WTC11 (cell line): ENCODE measurements around the gene SORCS2.

Experiments used
- GABPB1 ChIP-seq: sonication (generic); formaldehyde crosslinking; IDR thresholded peaks from 2 replicates; pipeline ENCODE4 v1.8.1; 2023; ENCODE audit warnings: mild to moderate bottlenecking, missing genetic modification reagents
- JUN ChIP-seq: sonication (generic); formaldehyde crosslinking; IDR thresholded peaks from 2 replicates; pipeline ENCODE4 v1.8.0; 2023; ENCODE audit warnings: mild to moderate bottlenecking, missing genetic modification reagents
- TCF7 ChIP-seq: sonication (generic); formaldehyde crosslinking; IDR thresholded peaks from 2 replicates; pipeline ENCODE4 v1.8.0; 2022; ENCODE audit warnings: mild to moderate bottlenecking, low read depth, missing genetic modification reagents, moderate library complexity
- TF ChIP-seq, protein P1 (sequence below): sonication (generic); formaldehyde crosslinking; IDR thresholded peaks from 2 replicates; pipeline ENCODE4 v1.8.1; 2022; ENCODE audit warnings: low read depth, mild to moderate bottlenecking, moderate library complexity, missing genetic modification reagents, borderline replicate concordance
- TF ChIP-seq, protein P2 (sequence below): fragments of 200-600 bp; IDR thresholded peaks from 2 replicates; pipeline ENCODE4 v1.8.0; 2022; ENCODE audit warnings: antibody characterized with exemption
- TF ChIP-seq, protein P3 (sequence below): sonication (generic); formaldehyde crosslinking; IDR thresholded peaks from 2 replicates; pipeline ENCODE4 v1.8.1; 2023; ENCODE audit warnings: mild to moderate bottlenecking, missing genetic modification reagents
- TF ChIP-seq, protein P4 (sequence below): sonication (generic); formaldehyde crosslinking; conservative IDR thresholded peaks from 2 replicates; pipeline ENCODE4 v1.8.1; 2022; ENCODE audit warnings: mild to moderate bottlenecking, missing genetic modification reagents
- TF ChIP-seq, protein P5 (sequence below): sonication (generic); formaldehyde crosslinking; IDR thresholded peaks from 2 replicates; pipeline ENCODE4 v1.8.1; 2022; ENCODE audit warnings: low read depth, missing genetic modification reagents, borderline replicate concordance

DNA sequence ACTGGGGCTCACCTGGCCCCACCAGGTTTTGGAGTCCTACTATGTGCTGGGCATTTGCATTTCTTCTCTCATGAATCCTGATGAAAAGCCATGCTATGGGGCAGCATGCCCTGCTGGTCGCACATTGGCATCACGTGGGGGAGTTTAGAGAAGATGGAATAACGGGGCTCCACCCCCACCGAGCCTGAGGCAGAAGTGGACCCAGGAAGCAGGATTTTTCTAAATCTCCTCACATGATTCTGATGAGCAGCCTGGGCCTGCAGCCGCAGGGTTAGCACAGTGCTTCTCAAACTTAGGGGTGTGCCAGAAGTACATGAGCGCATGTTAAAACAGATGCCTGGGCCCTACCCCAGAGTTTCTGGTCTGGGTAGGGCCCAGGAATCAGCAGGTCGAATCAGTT lies 4.6 kb upstream of the SORCS2 start:
- TF ChIP-seq, protein P1, sequence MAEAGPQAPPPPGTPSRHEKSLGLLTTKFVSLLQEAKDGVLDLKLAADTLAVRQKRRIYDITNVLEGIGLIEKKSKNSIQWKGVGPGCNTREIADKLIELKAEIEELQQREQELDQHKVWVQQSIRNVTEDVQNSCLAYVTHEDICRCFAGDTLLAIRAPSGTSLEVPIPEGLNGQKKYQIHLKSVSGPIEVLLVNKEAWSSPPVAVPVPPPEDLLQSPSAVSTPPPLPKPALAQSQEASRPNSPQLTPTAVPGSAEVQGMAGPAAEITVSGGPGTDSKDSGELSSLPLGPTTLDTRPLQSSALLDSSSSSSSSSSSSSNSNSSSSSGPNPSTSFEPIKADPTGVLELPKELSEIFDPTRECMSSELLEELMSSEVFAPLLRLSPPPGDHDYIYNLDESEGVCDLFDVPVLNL (CRISPR knock-in tag), result no peak
- TF ChIP-seq GABPB1 (CRISPR knock-in tag) (no peak), TCF7 (no peak), JUN (CRISPR knock-in tag) (no peak)
- TF ChIP-seq, protein P2, sequence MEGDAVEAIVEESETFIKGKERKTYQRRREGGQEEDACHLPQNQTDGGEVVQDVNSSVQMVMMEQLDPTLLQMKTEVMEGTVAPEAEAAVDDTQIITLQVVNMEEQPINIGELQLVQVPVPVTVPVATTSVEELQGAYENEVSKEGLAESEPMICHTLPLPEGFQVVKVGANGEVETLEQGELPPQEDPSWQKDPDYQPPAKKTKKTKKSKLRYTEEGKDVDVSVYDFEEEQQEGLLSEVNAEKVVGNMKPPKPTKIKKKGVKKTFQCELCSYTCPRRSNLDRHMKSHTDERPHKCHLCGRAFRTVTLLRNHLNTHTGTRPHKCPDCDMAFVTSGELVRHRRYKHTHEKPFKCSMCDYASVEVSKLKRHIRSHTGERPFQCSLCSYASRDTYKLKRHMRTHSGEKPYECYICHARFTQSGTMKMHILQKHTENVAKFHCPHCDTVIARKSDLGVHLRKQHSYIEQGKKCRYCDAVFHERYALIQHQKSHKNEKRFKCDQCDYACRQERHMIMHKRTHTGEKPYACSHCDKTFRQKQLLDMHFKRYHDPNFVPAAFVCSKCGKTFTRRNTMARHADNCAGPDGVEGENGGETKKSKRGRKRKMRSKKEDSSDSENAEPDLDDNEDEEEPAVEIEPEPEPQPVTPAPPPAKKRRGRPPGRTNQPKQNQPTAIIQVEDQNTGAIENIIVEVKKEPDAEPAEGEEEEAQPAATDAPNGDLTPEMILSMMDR, result no peak
- TF ChIP-seq, protein P3, sequence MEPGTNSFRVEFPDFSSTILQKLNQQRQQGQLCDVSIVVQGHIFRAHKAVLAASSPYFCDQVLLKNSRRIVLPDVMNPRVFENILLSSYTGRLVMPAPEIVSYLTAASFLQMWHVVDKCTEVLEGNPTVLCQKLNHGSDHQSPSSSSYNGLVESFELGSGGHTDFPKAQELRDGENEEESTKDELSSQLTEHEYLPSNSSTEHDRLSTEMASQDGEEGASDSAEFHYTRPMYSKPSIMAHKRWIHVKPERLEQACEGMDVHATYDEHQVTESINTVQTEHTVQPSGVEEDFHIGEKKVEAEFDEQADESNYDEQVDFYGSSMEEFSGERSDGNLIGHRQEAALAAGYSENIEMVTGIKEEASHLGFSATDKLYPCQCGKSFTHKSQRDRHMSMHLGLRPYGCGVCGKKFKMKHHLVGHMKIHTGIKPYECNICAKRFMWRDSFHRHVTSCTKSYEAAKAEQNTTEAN (CRISPR knock-in tag), result no peak
- TF ChIP-seq, protein P4, sequence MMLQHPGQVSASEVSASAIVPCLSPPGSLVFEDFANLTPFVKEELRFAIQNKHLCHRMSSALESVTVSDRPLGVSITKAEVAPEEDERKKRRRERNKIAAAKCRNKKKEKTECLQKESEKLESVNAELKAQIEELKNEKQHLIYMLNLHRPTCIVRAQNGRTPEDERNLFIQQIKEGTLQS (CRISPR knock-in tag), result no peak
- TF ChIP-seq, protein P5, sequence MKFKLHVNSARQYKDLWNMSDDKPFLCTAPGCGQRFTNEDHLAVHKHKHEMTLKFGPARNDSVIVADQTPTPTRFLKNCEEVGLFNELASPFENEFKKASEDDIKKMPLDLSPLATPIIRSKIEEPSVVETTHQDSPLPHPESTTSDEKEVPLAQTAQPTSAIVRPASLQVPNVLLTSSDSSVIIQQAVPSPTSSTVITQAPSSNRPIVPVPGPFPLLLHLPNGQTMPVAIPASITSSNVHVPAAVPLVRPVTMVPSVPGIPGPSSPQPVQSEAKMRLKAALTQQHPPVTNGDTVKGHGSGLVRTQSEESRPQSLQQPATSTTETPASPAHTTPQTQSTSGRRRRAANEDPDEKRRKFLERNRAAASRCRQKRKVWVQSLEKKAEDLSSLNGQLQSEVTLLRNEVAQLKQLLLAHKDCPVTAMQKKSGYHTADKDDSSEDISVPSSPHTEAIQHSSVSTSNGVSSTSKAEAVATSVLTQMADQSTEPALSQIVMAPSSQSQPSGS (CRISPR knock-in tag), result no peak
